ENCODE data around the gene PCDH9. TPM values are rescaled to one million over a fixed set of nuclear protein-coding genes. Genes with fewer than 3 reads are reported as not detected.
A peak's percentile ranks its signal among the peaks of the same experiment; 100 is the strongest.

PCDH9 gene
- total and polyA plus RNA-seq, 11 donors = 3.0 to 39.6 (median 21.6) TPM

- intact Hi-C loops (cut with DNase I) = loop anchor here in 3 of 10 donors (5.0 kb wide), 3 partner anchors 36 to 136 kb away; partner anchors contain the start of gene PCDH9 (in 1 of the 3)
- peaks cover 0 to 15% (median 1%) of the 10 kb centered on the region in 12 donors for H3K4me1 ChIP-seq
- no peaks in the 10 kb centered on the region for H3K36me3 ChIP-seq
- H3K27ac ChIP-seq = no peak overlapping the region
- 89 to 95% (median 93%) methylated on average over 2 of the region's 2 CpGs for WGBS, 4 donors
- DNase-seq (no peak), ATAC-seq (no peak)
- no peaks in the 10 kb centered on the region for H3K27me3 ChIP-seq
- H3K4me3 ChIP-seq = no peak overlapping the region
- TF ChIP-seq CTCF (IDR thresholded peaks at IDR 0.05) (no peak), POLR2A (IDR thresholded peaks at IDR 0.05) (no peak)
- no peaks in the 10 kb centered on the region for H3K9me3 ChIP-seq
Observed at GRCh38 chr13:67096418-67096817, 133.7 kb downstream of the PCDH9 start.

- 37 to 48% (median 43%) methylated on average over 1 of the region's 1 CpG for WGBS, 4 donors
- peaks cover 0 to 18% (median 1%) of the 10 kb centered on the region in 12 donors for H3K4me1 ChIP-seq
- ATAC-seq (peak in 1 of 4 donors; percentile 21), DNase-seq (no peak)
- TF ChIP-seq POLR2A (IDR thresholded peaks at IDR 0.05) (no peak), CTCF (IDR thresholded peaks at IDR 0.05) (no peak)
- no peaks in the 10 kb centered on the region for H3K27me3 ChIP-seq
- no peaks in the 10 kb centered on the region for H3K36me3 ChIP-seq
- no peaks in the 10 kb centered on the region for H3K9me3 ChIP-seq
- intact Hi-C loops (cut with DNase I) = loop anchor here in 3 of 10 donors (5.0 kb wide), 3 partner anchors 37 to 137 kb away; partner anchors contain the start of gene PCDH9 (in 1 of the 3)
- no peak overlapping the region for H3K4me3 ChIP-seq
- no peak overlapping the region for H3K27ac ChIP-seq
Observed at GRCh38 chr13:67095621-67096020, 134.5 kb downstream of the PCDH9 start.

- Histone ChIP-seq H3K9me3 (no peaks in the 10 kb centered on the region), H3K4me1 (peaks cover 0 to 24% (median 1%) of the 10 kb centered on the region in 12 donors), H3K4me3 (no peak overlapping the region), H3K36me3 (no peaks in the 10 kb centered on the region), H3K27ac (no peak overlapping the region), H3K27me3 (no peaks in the 10 kb centered on the region)
- WGBS, 4 donors = 67 to 83% (median 76%) methylated on average over 3 of the region's 3 CpGs
- TF ChIP-seq POLR2A (IDR thresholded peaks at IDR 0.05) (no peak), CTCF (IDR thresholded peaks at IDR 0.05) (no peak)
- DNase-seq = no peak
- intact Hi-C loops (cut with DNase I) = loop anchor here in 4 of 10 donors (5.0 kb wide), 3 partner anchors 37 to 137 kb away; partner anchors contain the start of gene PCDH9 (in 1 of the 4)
- no peak for ATAC-seq
Observed at GRCh38 chr13:67094952-67095351, 135.2 kb downstream of the PCDH9 start.

GRCh38 chr13:67094078-67094477, 136.1 kb downstream of the PCDH9 start:
- 82 to 86% (median 84%) methylated on average over 1 of the region's 1 CpG for WGBS, 4 donors
- Histone ChIP-seq H3K27ac (no peak overlapping the region), H3K9me3 (no peaks in the 10 kb centered on the region), H3K4me3 (no peak overlapping the region), H3K27me3 (no peaks in the 10 kb centered on the region), H3K36me3 (no peaks in the 10 kb centered on the region), H3K4me1 (peaks cover 0 to 24% (median 1%) of the 10 kb centered on the region in 12 donors)
- intact Hi-C loops (cut with DNase I) = loop anchor here in 2 of 10 donors (5.0 kb wide), 1 partner anchor 38 kb away; no protein-coding TSS in a partner anchor
- no peak for TF ChIP-seq CTCF (IDR thresholded peaks at IDR 0.05)
- ATAC-seq (no peak), DNase-seq (no peak)

Measured in heart left ventricle (tissue), 16 donors.